K562 (cell line): Measurements from ENCODE around the gene KLK10. TPM values are rescaled to one million over a fixed set of nuclear protein-coding genes. Genes with fewer than 3 reads are reported as not detected.

Experiments
- ATF3 ChIP-seq, 2 experiments: fragments of 450-650 bp in 1 of 2; sonication (generic) in 1 of 2; formaldehyde crosslinking in 1 of 2; IDR thresholded peaks in 1 of 2; conservative IDR thresholded peaks in 1 of 2; 2 replicates each; pipeline versions ENCODE4 v1.6.1 to v1.8.1; 2016 to 2023; ENCODE audit warnings: mild to moderate bottlenecking in 2 of 2, moderate library complexity in 2 of 2, inconsistent platforms in 1 of 2, missing genetic modification reagents in 1 of 2
- C11orf30 ChIP-seq: fragments of 450-650 bp; IDR thresholded peaks from 2 replicates; pipeline ENCODE4 v1.6.1; 2016; ENCODE audit warnings: low read depth, mild to moderate bottlenecking
- CXXC5 ChIP-seq: fragments of 250-450 bp; sonication (Bioruptor Pico); IDR thresholded peaks from 2 replicates; pipeline ENCODE4 v1.8.0; 2022; ENCODE audit warnings: inconsistent platforms, mild to moderate bottlenecking, moderate library complexity
- EHMT2 ChIP-seq: fragments of 450-650 bp; IDR thresholded peaks from 2 replicates; pipeline ENCODE4 v1.6.1; 2018; ENCODE audit warnings: antibody characterized with exemption
- GTF2B ChIP-seq: IDR thresholded peaks from 2 replicates; pipeline ENCODE4 v1.6.1; 2011; ENCODE audit not compliant: insufficient read length; ENCODE audit errors: extremely low read depth
- MEIS2 ChIP-seq: fragments of 450-650 bp; IDR thresholded peaks from 2 replicates; pipeline ENCODE4 v1.6.1; 2014; ENCODE audit warnings: mild to moderate bottlenecking; ENCODE audit not compliant: partially characterized antibody
- NFYB ChIP-seq: IDR thresholded peaks from 2 replicates; pipeline ENCODE4 v1.6.1; 2011; ENCODE audit warnings: mild to moderate bottlenecking, moderate library complexity; ENCODE audit not compliant: insufficient read length; ENCODE audit errors: extremely low read depth
- PHF20 ChIP-seq: fragments of 450-650 bp; IDR thresholded peaks from 2 replicates; pipeline ENCODE4 v1.6.1; 2018; ENCODE audit not compliant: partially characterized antibody
- POLR2G ChIP-seq: fragments of 200-400 bp; formaldehyde crosslinking; IDR thresholded peaks from 2 replicates; pipeline ENCODE4 v1.6.1; 2017; ENCODE audit warnings: low read depth, mild to moderate bottlenecking, antibody characterized with exemption, low read length, moderate library complexity
- PURB ChIP-seq: sonication (generic); formaldehyde crosslinking; IDR thresholded peaks from 2 replicates; pipeline ENCODE4 v1.9.0; 2021; ENCODE audit warnings: low read depth, mild to moderate bottlenecking, missing genetic modification reagents
- SIN3B ChIP-seq: fragments of 450-650 bp; IDR thresholded peaks from 2 replicates; pipeline ENCODE4 v1.6.1; 2017; ENCODE audit warnings: low read depth, mild to moderate bottlenecking, moderate library complexity
- SMAD2 ChIP-seq: fragments of 150-350 bp; IDR thresholded peaks from 2 replicates; pipeline ENCODE4 v1.6.1; 2014; ENCODE audit warnings: low read depth, mild to moderate bottlenecking, low read length
- TAF15 ChIP-seq: fragments of 200-400 bp; formaldehyde crosslinking; IDR thresholded peaks from 2 replicates; pipeline ENCODE4 v1.6.1; 2017; ENCODE audit warnings: mild to moderate bottlenecking, low read depth, low read length, moderate library complexity
- THAP12 ChIP-seq: fragments of 250-450 bp; sonication (Bioruptor Pico); IDR thresholded peaks from 2 replicates; pipeline ENCODE4 v1.9.0; 2021; ENCODE audit warnings: mild to moderate bottlenecking, inconsistent platforms
- U2AF2 ChIP-seq: fragments of 200-400 bp; formaldehyde crosslinking; optimal IDR thresholded peaks from 2 replicates; pipeline ENCODE3; 2017; ENCODE audit warnings: low read depth, mild to moderate bottlenecking, low read length
- USF2 ChIP-seq: sonication (generic); formaldehyde crosslinking; IDR thresholded peaks from 2 replicates; pipeline ENCODE4 v1.5.0; 2020; ENCODE audit warnings: missing genetic modification reagents
- YY1 ChIP-seq, 3 experiments: IDR thresholded peaks; 2 replicates each; pipeline ENCODE4 v1.6.1; 2011; ENCODE audit warnings: low read length in 2 of 3, mild to moderate bottlenecking in 2 of 3, moderate library complexity in 2 of 3, borderline replicate concordance in 1 of 3, control low read depth in 1 of 3, low read depth in 1 of 3; ENCODE audit not compliant: insufficient read depth in 3 of 3, insufficient replicate concordance in 2 of 3, control insufficient read depth in 1 of 3, insufficient read length in 1 of 3; ENCODE audit errors: extremely low read depth in 1 of 3
- ZNF274 ChIP-seq: IDR thresholded peaks from 2 replicates; pipeline ENCODE4 v1.6.1; 2011; ENCODE audit warnings: low read depth, mild to moderate bottlenecking, low read length, moderate library complexity, borderline replicate concordance
- ZNF785 ChIP-seq: fragments of 250-450 bp; sonication (Bioruptor Pico); IDR thresholded peaks from 2 replicates; pipeline ENCODE4 v1.4.0; 2020; ENCODE audit warnings: mild to moderate bottlenecking
- polyA plus RNA-seq, 8 experiments: library from polyadenylated mRNA; depleted of rRNA in 4 of 8; stranded (reverse) in 5 of 8; unstranded in 3 of 8; fragments of >200 nt; fragmentation: Nextera tagmentation in 2 of 8; fragmentation: Illumina TruSeq in 1 of 8; extraction: Ambion mirVana in 2 of 8; extraction: Trizol in 1 of 8; gene quantifications; 2 replicates each; pipeline versions ENCODE4 v1.2.1 to v1.2.3, GENCODE V29; 2011 to 2014; ENCODE audit warnings: inconsistent platforms in 1 of 8, missing spikeins in 1 of 8
- total RNA-seq, 7 experiments: library from RNA; depleted of rRNA in 6 of 7; stranded (reverse); fragments of >200 nt in 6 of 7; fragmentation: Illumina TruSeq in 2 of 7; extraction: Trizol in 2 of 7; gene quantifications; 2 replicates each; pipeline versions ENCODE4 v1.2.1 to v1.2.3, GENCODE V29; 2011 to 2021; ENCODE audit warnings: low replicate concordance in 1 of 7

Gene KLK10
- total and polyA plus RNA-seq, 9 of the 15 experiments (the other 6 are each of a cell fraction or from before 2014, with no cell fraction given), result 0.11 TPM; not detected in 8

GRCh38 chr19:50994129-50994528, 25.4 kb downstream of the KLK10 start (continued):
- TF ChIP-seq THAP12 (CRISPR knock-in tag) (no peak), ATF3 (IDR thresholded peaks at IDR 0.05) (0 out of 2 replicates have a peak, but pooled peaks have one; percentile 11), ATF3 (CRISPR knock-in tag; conservative IDR thresholded peaks at IDR 0.05) (no peak), USF2 (CRISPR knock-in tag) (peak; percentile 94), TAF15 (no peak), SIN3B (0 out of 2 replicates have a peak, but pooled peaks have one; percentile 12), PHF20 (peak; percentile 87), GTF2B (no peak), MEIS2 (peak; percentile 48), ZNF785 (CRISPR knock-in tag) (no peak), C11orf30 (peak; percentile 34; the same call in 1 of the 2 replicates), NFYB (peak; percentile 69), ZNF274 (no peak), CXXC5 (CRISPR knock-in tag) (no peak), EHMT2 (peak; percentile 29; the same call in 1 of the 2 replicates), POLR2G (no peak), PURB (CRISPR knock-in tag) (no peak), SMAD2 (no peak), YY1 (IDR thresholded peaks at IDR 0.05; ENCODE audit: borderline replicate concordance in 1 of 3, control insufficient read depth in 1 of 3, extremely low read depth in 1 of 3, insufficient read depth in 3 of 3, insufficient read length in 1 of 3, insufficient replicate concordance in 2 of 3, low read depth in 1 of 3, low read length in 2 of 3) (peak; percentile 17 to 89 (median 31)), U2AF2 (no peak)
